ENCODE measurements around the gene CMSS1.
A peak's percentile ranks its signal among the peaks of the same experiment; 100 is the strongest.

CMSS1 gene

GRCh38 chr3:100067589-100067988 is 249.9 kb downstream of the CMSS1 start:
- TF ChIP-seq CTCF (IDR thresholded peaks at IDR 0.05), result no peak

GRCh38 chr3:100068826-100069225 is 251.2 kb downstream of the CMSS1 start:
- TF ChIP-seq CTCF (IDR thresholded peaks at IDR 0.05), result peak; percentile 54
- Histone ChIP-seq H3K4me3 (no peak overlapping the region), H3K27ac (peak overlapping the region; percentile 65 to 82)
- peak; percentile 82 for DNase-seq (ENCODE audit: low spot score)

More at GRCh38 chr3:100067589-100067988, 249.9 kb downstream of the CMSS1 start:
- no peak overlapping the region for H3K4me3 ChIP-seq
- H3K27ac ChIP-seq, result no peak overlapping the region
- no peak for DNase-seq (ENCODE audit: low spot score)

DNA sequence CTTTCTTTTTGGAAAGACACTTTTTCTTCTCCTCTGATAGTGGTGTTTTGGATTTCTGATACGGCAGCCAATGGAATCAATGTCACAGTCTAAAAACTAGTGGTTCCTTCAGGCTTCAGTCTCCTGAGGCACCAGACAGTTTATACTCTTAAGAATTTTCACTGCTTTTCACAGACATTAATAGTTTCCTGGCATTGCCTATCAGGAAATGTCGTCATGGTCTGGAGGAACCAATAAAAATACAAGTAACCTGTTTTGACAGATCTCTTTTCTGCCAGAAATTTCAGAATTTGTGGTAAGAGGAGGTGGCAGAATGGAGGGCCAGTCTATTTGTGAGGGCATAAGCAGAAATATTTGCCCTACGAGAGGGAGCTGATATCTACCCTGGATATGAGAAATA is 251.8 kb downstream of the CMSS1 start:
- H3K4me3 ChIP-seq, result no peak overlapping the region
- peak overlapping the region; percentile 65 to 82 for H3K27ac ChIP-seq
- DNase-seq (ENCODE audit: low spot score), result no peak
- no peak for TF ChIP-seq CTCF (IDR thresholded peaks at IDR 0.05)

GRCh38 chr3:100072326-100073048 is 254.8 kb downstream of the CMSS1 start:
- no peak overlapping the region for H3K4me3 ChIP-seq
- no peak for DNase-seq (ENCODE audit: low spot score)
- peak overlapping the region; percentile 52 to 56 for H3K27ac ChIP-seq
- TF ChIP-seq CTCF (IDR thresholded peaks at IDR 0.05), result no peak

DNA sequence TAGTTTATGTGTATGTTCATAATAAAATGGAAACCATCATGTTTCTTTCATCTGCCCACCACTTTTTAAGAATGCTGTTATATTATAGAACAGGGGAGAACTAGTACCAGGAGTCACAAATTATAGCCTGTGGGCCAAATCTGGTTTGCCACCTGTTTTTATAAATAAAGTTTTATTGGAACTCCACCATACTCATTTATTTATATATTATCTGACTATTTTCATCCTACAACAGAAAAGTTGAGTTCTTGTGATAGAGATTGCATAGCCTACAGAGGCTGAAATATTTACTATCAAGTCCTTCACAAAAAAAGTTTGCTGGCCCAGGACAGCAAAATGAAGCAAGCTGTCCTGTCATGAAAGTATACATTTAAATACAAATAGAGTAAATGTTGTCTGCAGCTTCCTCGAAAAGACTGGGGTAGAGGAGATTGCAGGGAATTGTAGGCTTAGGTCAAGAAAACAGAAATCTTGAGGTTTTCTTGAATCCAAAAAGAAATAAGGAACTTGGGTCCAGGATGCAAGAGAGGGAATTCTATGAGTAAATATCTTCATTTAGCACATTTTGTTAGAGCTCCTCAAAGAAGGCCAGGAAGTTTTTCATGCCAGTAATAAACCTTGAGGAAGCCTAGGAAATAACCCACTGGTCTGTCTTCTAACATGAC is 255.5 kb downstream of the CMSS1 start:
- DNase-seq (ENCODE audit: low spot score), result no peak
- no peak for TF ChIP-seq CTCF (IDR thresholded peaks at IDR 0.05)
- Histone ChIP-seq H3K27ac (peak overlapping the region; percentile 56 to 64), H3K4me3 (no peak overlapping the region)

DNA sequence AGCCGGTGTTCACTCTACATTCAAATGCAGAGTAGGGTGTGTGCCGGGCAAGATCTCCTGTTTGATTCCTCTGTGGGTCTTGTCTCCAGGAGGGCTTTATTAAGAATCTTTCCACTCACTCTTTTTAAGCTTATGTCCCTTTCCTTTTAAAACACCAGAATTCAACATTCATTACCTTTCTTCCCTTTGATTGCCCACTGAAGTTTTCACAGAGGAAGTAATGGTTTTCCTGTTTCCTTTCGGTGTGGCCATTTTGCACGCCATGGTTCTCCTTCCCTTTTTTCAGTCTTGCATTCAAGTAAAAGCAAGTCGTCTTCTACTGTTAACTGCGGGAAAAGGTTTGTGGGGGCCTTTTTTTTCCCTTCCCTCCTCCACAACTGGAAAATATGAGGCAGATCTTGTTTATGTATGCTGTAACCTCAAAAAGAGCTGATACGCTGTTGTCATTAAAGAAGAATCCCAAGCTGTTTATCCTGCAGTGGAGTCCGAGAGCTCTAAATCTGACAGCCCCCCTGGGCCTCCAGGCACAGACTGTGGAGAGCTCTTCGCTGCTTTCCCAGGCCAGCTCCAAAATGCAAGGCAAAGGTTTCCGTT is 256.1 kb downstream of the CMSS1 start:
- no peak for TF ChIP-seq CTCF (IDR thresholded peaks at IDR 0.05)
- no peak for DNase-seq (ENCODE audit: low spot score)
- peak overlapping the region; percentile 56 to 64 for H3K27ac ChIP-seq
- H3K4me3 ChIP-seq, result no peak overlapping the region
